ENCODE data around the gene NBL1.

The NBL1 gene

GRCh38 chr1:19643602-19644394 is at the start of gene NBL1:
TSS of gene NBL1 (plus strand) at chr1:19644311. CDS start at chr1:19655031, 10,720 bp downstream.
- H3K27me3 Mint-ChIP-seq (ENCODE audit: low read depth): peaks cover 24% of the 10 kb centered on the region
- H3K27ac Mint-ChIP-seq: peak within 1 kb of the TSS; percentile 78

GRCh38 chr1:19596065-19596713 is 47.9 kb upstream of the NBL1 start:
- Mint-ChIP-seq H3K27me3 (ENCODE audit: low read depth) (peaks cover 10% of the 10 kb centered on the region), H3K4me3 (peak overlapping the region; percentile 97), H3K9me3 (no peaks in the 10 kb centered on the region), H3K27ac (peak overlapping the region; percentile 100), H3K36me3 (ENCODE audit: low read depth) (peaks cover 19% of the 10 kb centered on the region), H3K4me1 (ENCODE audit: low read depth) (peaks cover 32% of the 10 kb centered on the region)

More at GRCh38 chr1:19643602-19644394, at the start of gene NBL1:
- H3K4me1 Mint-ChIP-seq (ENCODE audit: low read depth): peaks cover 31% of the 10 kb centered on the region
- H3K36me3 Mint-ChIP-seq (ENCODE audit: low read depth): no peaks in the 10 kb centered on the region
- H3K9me3 Mint-ChIP-seq: no peaks in the 10 kb centered on the region
- H3K4me3 Mint-ChIP-seq: peak within 1 kb of the TSS; percentile 91

- H3K4me1 Mint-ChIP-seq (ENCODE audit: low read depth): peaks cover 35% of the 10 kb centered on the region
- H3K36me3 Mint-ChIP-seq (ENCODE audit: low read depth): peaks cover 22% of the 10 kb centered on the region
- H3K4me3 Mint-ChIP-seq: peak overlapping the region; percentile 97
- peak overlapping the region; percentile 100 for H3K27ac Mint-ChIP-seq
- H3K9me3 Mint-ChIP-seq: no peaks in the 10 kb centered on the region
- H3K27me3 Mint-ChIP-seq (ENCODE audit: low read depth): peaks cover 5% of the 10 kb centered on the region
Measured at GRCh38 chr1:19596714-19597495, 47.2 kb upstream of the NBL1 start.

GRCh38 chr1:19597496-19598309 is 46.4 kb upstream of the NBL1 start:
- no peaks in the 10 kb centered on the region for H3K9me3 Mint-ChIP-seq
- peak overlapping the region; percentile 93 for H3K27ac Mint-ChIP-seq
- H3K4me1 Mint-ChIP-seq (ENCODE audit: low read depth): peaks cover 39% of the 10 kb centered on the region
- H3K36me3 Mint-ChIP-seq (ENCODE audit: low read depth): peaks cover 27% of the 10 kb centered on the region
- H3K27me3 Mint-ChIP-seq (ENCODE audit: low read depth): peaks cover 1% of the 10 kb centered on the region
- H3K4me3 Mint-ChIP-seq: peak overlapping the region; percentile 97

GRCh38 chr1:19599810-19600209 is 44.3 kb upstream of the NBL1 start:
- Mint-ChIP-seq H3K4me1 (ENCODE audit: low read depth) (peaks cover 42% of the 10 kb centered on the region), H3K9me3 (no peaks in the 10 kb centered on the region), H3K36me3 (ENCODE audit: low read depth) (peaks cover 31% of the 10 kb centered on the region), H3K27me3 (ENCODE audit: low read depth) (no peaks in the 10 kb centered on the region), H3K4me3 (peak overlapping the region; percentile 77), H3K27ac (peak overlapping the region; percentile 94)

- Mint-ChIP-seq H3K9me3 (no peaks in the 10 kb centered on the region), H3K27ac (no peak overlapping the region), H3K27me3 (ENCODE audit: low read depth) (no peaks in the 10 kb centered on the region), H3K4me1 (ENCODE audit: low read depth) (peaks cover 54% of the 10 kb centered on the region), H3K4me3 (no peak overlapping the region), H3K36me3 (ENCODE audit: low read depth) (peaks cover 25% of the 10 kb centered on the region)
Measured at GRCh38 chr1:19602486-19602885, 41.6 kb upstream of the NBL1 start.

GRCh38 chr1:19605967-19606366 is 38.1 kb upstream of the NBL1 start:
- Mint-ChIP-seq H3K27me3 (ENCODE audit: low read depth) (no peaks in the 10 kb centered on the region), H3K9me3 (no peaks in the 10 kb centered on the region), H3K27ac (peak overlapping the region; percentile 49), H3K36me3 (ENCODE audit: low read depth) (peaks cover 23% of the 10 kb centered on the region), H3K4me3 (peak overlapping the region; percentile 14), H3K4me1 (ENCODE audit: low read depth) (peaks cover 42% of the 10 kb centered on the region)

GRCh38 chr1:19606817-19607642 is 37.1 kb upstream of the NBL1 start:
- Mint-ChIP-seq H3K4me1 (ENCODE audit: low read depth) (peaks cover 37% of the 10 kb centered on the region), H3K27me3 (ENCODE audit: low read depth) (no peaks in the 10 kb centered on the region), H3K27ac (peak overlapping the region; percentile 62), H3K36me3 (ENCODE audit: low read depth) (peaks cover 18% of the 10 kb centered on the region), H3K4me3 (peak overlapping the region; percentile 23), H3K9me3 (no peaks in the 10 kb centered on the region)

GRCh38 chr1:19608232-19608631 is 35.9 kb upstream of the NBL1 start:
- peaks cover 16% of the 10 kb centered on the region for H3K36me3 Mint-ChIP-seq (ENCODE audit: low read depth)
- no peaks in the 10 kb centered on the region for H3K9me3 Mint-ChIP-seq
- no peak overlapping the region for H3K27ac Mint-ChIP-seq
- peaks cover 42% of the 10 kb centered on the region for H3K4me1 Mint-ChIP-seq (ENCODE audit: low read depth)
- no peaks in the 10 kb centered on the region for H3K27me3 Mint-ChIP-seq (ENCODE audit: low read depth)
- no peak overlapping the region for H3K4me3 Mint-ChIP-seq

- Mint-ChIP-seq H3K36me3 (ENCODE audit: low read depth) (peaks cover 19% of the 10 kb centered on the region), H3K4me1 (ENCODE audit: low read depth) (peaks cover 38% of the 10 kb centered on the region), H3K27ac (no peak overlapping the region), H3K9me3 (no peaks in the 10 kb centered on the region), H3K4me3 (no peak overlapping the region), H3K27me3 (ENCODE audit: low read depth) (no peaks in the 10 kb centered on the region)
Measured at GRCh38 chr1:19610282-19610981, 33.7 kb upstream of the NBL1 start.

- H3K27ac Mint-ChIP-seq: no peak overlapping the region
- H3K4me1 Mint-ChIP-seq (ENCODE audit: low read depth): peaks cover 20% of the 10 kb centered on the region
- H3K9me3 Mint-ChIP-seq: no peaks in the 10 kb centered on the region
- no peaks in the 10 kb centered on the region for H3K27me3 Mint-ChIP-seq (ENCODE audit: low read depth)
- no peak overlapping the region for H3K4me3 Mint-ChIP-seq
- H3K36me3 Mint-ChIP-seq (ENCODE audit: low read depth): peaks cover 19% of the 10 kb centered on the region
Measured at GRCh38 chr1:19612530-19612929, 31.6 kb upstream of the NBL1 start.

GRCh38 chr1:19613171-19613703 is 30.9 kb upstream of the NBL1 start:
- H3K27ac Mint-ChIP-seq: peak overlapping the region; percentile 32
- H3K4me3 Mint-ChIP-seq: no peak overlapping the region
- no peaks in the 10 kb centered on the region for H3K27me3 Mint-ChIP-seq (ENCODE audit: low read depth)
- no peaks in the 10 kb centered on the region for H3K9me3 Mint-ChIP-seq
- H3K4me1 Mint-ChIP-seq (ENCODE audit: low read depth): peaks cover 13% of the 10 kb centered on the region
- H3K36me3 Mint-ChIP-seq (ENCODE audit: low read depth): peaks cover 12% of the 10 kb centered on the region

Measured in T-helper 1 cell treated with Interleukin-12 subunit alpha and Interleukin-12 subunit beta and Interleukin-4 antibody, amounts not matched to agents 30 μg/mL and 1 μg/mL, for 36 hours (primary cell).